GM21576 (cell line): ENCODE results near the gene MSH5.

Experiments used
- ATAC-seq: cut with Tn5 transposase; IDR thresholded peaks from one replicate; pipeline ENCODE4 v1.9.1; 2021; ENCODE audit warnings: mild to moderate bottlenecking, moderate library complexity; ENCODE audit not compliant: unreplicated experiment

Gene MSH5

DNA sequence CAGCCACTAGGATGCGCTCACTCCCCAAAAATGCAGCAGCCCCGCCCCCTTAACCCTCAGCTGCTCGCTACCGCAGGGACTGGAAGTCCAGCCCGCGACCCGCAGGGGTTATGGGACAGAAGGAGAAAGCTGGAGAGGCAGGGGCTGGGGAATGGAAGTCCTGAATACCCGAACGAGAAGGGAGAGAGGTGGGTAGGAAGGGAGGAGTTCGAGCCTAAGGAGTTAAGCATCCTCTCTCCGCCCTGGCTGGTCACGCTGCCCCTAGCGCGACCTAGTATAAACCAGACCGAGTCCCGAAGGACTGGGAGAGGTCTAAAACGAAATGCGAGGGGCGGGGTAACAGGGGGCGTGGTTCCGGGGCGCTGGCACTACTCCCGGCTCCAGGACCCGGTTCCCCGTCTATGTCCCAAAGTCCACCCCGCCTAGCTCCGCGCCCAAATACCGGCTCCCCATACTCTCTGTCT is 10.3 kb upstream of the MSH5 start:
- peak; percentile 40 for ATAC-seq

DNA sequence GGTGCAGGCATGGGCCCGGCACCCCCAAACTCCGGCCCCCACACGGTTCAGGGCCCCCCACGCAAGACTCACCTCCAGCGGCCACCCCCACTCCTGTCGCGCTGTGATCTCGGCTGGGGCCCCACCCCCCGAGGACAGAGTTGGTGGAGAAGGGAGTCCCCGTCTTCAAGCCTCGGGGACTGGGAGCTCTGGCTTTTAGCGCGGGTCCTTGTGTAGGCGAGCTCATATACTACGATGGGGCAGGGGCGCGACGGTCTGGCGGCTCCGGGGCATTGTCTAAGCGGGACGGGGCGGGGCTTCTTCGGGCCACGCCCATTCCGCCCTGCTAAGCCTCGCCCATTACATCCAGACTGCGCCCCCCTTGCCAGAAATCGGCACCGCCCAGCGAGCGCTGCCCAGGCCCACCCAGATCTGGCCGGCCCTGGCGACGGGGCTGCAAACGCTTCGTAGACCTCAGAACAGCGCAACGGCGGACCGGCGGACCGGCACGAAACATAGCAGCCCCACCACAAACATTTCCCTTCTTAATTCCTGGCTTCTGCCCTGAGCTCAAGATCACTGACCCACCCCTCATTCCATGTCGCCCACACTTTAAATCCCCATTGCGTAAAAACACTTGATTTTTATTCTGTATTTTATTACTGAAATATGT is 9.7 kb upstream of the MSH5 start:
- ATAC-seq = peak; percentile 28

DNA sequence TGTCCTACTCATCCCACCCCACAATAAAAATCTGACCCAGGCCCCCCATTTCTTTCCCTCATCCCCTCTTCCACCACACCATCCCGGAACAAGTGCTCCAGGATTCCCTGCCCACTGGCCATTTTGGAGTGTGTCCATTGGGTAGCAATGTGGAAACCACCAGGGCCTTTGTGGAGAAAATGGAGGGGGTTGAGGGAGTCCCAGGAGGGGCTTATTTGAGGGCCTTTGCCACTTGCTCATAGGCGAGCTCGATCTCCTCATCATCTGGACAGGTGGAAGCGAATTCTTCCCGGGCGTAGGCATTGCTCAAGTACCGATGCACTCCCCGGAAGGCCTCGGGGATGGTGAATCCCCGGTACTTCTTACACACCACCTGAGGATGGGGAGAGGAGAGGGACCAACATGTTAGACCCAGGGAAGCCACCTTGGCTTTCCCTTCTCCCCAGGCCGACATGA is 9.1 kb upstream of the MSH5 start:
- ATAC-seq = no peak

DNA sequence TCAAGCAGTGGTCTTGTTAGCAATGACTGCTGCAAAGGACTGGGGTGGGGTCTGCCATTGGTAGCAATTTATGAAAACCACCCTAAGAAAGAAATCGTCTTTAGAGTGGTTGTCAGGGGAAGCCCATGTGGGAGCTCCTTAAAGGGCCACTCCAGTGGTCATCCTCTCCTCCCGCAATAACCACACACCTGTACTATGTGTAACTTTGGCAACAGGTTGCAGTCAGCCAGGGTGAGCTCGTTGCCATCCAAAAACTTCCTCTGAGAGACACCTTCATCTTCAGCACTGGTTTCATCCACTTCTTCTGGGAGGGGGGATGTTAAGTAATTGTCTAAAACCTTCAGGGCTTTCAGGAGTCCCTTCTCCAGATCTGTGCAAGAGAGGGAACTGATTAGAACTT is 7.8 kb upstream of the MSH5 start:
- ATAC-seq = no peak

DNA sequence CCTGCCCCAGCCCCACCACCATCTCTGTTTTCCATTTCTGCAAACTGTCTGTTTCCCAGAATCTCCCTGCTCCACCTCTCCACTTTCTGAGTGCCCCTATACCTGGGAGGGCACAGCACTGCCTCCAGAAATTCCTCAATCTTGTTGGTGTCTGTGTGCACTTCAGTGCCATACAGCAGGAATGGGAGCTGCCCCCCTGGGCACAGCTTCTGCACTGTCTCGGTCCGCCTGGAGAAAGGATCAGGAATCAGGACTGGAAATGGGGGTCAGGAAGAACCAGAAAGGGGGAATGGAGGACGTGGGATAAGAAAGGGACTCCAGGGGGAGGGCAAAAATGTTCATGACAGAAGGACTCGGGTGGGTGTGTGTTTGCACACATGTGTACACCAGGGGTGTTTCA is 6.1 kb upstream of the MSH5 start:
- ATAC-seq = no peak

DNA sequence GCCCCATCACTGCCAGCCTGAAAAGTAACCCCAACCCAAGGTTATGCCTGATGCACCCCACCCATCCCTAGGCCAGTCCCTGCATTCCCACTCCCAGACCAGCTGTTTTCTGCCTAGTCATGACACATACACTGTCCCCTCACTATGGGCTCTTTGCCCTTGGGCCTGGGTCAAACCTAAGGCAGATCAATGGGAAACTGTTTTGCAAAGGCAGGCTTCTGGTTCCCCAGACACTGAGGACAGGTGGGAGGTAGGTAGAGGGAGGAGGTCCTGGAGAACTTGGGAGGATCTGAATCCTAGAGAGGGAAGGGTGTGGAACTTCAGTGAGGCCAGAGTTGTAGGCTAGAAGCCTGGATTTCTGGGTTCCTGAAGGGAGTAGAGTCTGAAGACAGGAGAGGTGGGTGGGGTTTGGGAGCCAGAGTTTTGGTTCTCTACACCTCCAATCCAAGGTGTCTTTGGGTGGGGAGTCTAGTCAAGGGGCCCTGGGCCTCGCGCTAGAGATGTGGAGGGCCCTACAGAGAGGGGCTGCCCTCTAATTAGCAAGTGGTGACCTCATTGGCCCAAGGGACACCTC is 5.5 kb upstream of the MSH5 start:
- no peak for ATAC-seq

DNA sequence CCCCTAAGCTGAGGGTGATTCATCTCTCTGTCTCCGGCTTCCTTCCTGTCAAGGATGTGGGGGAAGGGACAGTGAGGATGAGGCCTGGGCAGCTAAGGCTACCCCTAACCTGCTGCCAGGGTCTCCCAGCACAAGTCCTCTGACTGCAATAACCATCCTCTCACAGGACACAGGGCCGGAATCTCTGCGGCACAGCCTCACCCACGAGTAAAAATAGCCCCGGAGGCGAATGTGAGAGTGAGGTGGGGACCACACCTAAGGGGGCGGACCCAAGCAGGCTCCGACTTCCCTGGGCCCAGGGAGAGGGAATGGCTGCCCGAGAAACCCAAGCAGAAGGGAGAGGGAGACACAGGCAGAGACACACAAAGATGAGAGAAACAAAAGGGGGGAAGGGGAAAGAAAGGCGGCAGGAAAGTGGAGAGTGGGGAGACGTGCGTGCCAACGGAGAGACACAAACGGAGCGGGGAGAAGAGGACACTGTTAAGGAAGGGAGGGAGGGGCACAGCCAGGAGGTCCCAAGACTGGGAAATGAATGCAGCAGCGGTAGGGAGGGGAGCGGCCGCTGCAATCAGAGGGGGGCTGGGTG is 4.9 kb upstream of the MSH5 start:
- no peak for ATAC-seq

DNA sequence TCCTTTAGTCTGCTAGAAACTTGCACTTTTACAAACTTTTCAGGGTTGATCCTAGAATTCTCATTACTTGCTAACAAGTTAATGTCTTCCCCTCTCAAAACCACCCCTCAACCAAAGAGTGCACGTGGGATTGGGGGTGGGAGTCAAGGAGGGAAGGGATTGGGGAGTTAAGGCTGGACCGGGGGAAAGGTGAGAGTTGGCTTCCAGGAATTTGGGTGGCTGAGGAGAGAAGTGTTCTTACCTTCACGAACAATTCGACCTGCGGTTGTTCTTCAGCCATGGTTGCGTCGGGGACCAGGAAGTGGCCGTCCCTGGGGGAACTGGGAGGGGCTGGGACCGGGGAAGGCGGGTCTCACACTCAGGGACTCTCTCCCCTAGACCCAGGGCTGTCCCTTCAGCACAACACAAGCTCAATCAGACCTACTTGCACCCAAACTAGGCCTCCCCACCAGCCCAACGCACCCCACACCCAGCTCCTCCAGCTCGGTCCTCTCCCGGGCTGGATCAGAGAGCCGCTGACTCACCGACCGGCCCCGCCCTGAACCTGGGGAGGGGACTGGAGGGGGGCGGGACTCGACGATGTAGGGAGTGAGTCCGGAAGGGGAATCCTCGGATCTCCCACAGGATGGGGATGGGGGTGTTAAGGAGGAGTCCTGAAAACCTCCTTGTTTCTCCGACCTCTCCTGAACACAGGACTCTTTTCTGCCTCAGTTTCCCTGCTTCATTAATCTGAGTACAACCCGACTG is 3.6 kb upstream of the MSH5 start, which contains the start of gene CLIC1:
Gene CLIC1 (minus strand): TSS at position 510 of the 747 bp plus-strand sequence. CDS start 230 bp downstream, at position 280.
- no peak for ATAC-seq

DNA sequence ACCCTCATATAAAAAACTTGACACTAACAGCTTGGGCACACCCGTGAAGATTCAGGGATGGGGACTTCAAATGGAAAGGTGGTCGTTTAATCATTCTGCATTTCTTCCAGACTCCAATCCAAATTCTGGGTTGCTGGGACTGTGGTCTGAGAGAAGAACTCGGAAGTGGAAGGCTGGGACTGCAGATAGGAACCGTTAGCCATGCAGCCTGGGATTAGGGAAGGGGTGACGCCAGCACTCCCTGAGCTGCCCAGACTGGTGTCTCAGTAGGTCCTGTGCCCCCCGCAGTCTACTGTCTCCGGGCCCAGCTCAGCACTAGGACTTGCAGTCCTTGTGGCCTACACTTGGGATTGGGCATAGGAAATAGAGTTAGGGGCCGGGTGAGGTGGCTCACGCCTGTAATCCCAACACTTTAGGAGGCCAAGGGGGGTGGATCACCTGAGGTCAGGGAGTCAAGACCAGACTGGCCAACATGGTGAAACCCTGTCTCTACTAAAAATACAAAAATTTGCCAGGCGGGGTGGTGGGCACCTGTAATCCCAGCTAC is 3.0 kb upstream of the MSH5 start:
- no peak for ATAC-seq

DNA sequence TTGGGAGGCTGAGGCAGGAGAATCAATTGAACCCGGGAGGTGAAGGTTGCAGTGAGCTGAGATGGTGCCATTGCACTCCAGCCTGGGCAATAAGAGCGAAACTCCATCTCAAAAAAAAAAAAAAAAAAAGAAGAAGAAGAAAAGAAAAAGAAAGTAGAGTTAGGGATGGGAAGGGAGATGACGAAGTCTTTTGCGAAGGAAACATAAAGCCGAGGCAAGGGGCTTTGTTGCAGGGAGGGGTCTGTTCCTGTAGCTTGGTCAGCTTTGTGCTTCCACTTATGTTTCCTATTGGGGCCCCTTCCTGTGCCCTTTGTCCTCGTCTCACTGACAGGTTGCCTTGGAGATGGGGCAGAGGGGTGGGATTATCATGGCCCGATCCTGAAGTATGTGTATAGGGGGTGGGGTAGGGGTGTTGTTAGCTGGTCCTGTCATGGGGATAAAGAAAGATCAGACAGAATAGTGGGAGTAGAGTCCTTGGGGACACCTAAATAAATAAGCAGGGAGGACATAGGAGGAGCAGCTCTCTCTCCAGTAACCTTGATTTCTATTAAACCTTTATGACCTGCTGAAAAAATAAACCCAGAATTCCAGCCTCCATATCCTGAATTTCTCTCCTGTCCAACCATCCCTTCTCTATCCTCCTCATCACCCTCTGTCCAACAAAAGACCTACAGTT is 2.4 kb upstream of the MSH5 start:
- no peak for ATAC-seq

DNA sequence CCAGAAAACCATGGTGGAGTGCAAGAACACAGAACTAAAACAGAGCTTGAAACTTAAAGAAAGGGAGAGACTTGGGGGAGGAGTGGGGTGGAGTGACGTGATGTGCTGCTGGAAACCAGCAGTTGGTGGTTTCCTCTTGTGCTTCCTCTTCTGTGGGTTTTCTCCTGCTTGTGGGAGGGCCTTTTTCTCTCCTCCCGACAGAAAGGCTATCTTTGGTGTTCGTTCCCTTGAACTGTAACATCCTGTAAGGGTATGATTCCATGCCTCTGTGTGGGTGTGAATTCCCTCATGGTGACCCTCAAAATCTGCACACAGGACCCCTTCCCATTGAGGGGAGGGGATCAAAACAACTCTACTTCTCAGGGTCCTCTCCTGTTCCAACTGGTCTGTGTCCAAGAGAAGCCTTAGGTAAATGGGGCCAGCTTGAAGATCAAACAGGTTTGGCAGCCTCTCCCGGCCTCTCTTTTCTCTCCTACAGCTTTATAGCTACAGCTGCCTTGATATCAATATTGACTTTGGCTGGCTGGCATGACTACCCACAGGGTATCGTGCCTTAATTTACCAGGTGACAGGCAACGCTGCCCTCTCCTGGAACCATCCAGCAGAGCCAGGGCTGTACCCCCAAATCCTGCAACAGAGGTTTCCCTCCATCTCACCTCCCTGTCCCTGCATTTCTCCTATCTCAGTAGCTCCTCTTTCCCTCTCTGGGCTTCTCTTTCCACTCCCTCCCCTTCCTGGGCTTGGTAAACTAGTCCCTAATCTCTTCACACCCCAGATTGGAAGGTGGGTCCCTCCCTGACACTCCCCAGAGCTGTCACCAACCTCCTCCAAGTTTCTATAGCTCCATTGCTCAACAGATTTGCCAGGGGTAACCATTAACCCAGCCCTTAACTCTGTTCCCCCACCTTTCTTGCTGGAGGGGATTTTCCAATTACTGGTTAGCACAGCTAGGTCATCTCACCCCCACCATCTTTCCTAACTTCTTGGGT is 1.5 kb upstream of the MSH5 start:
- ATAC-seq = no peak

DNA sequence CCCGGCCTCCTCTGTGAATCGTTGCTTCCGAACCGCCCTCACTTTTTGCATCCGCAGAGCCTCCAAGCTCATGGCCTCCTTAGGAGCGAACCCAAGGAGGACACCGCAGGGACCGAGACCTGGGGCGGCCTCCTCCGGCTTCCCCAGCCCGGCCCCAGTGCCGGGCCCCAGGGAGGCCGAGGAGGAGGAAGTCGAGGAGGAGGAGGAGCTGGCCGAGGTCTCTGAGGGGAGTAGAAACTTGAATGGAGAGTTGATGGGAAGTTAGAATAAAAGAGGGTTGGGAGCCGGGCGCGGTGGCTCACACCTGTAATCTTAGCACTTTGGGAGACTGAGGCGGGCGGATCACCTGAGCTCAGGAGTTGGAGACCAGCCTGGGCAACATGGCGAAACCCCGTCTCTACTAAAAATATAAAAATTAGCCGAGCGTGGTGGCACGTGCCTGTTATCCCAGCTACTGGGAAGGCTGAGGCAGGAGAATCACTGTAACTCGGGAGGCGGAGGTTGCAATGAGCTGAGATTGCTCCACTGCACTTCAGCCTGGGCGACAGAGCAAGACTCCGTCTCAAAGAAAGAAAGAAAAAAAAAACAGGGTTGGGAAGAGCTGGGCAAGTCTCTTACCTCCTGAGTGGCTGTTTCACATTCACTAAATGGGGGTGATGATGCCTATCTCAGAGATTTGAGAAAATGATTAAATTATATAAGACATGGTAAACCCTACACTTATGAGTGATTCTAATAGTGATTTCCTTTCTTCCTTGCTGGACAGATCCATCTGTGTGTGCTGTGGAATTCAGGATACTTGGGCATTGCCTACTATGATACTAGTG is 805 bp downstream of the MSH5 start:
- ATAC-seq = no peak

DNA sequence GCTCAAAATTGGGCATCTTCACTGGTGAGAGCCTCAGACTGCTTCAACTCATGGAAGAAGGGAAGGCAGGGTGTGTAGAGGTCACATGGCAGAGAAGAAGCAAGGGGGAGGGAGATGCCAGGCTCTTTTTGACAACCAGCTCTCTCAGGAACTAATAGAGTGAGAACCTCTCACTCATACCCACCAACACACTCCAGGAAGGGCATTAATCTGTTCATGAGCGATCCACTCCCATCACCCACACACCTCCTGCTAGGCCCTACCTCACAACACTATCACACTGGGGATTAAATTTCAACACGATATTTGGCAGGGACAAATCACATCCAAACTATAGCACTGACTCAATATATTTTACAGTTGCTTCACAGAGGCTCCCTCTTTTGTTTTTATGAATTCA is 2.0 kb downstream of the MSH5 start:
- ATAC-seq = no peak

DNA sequence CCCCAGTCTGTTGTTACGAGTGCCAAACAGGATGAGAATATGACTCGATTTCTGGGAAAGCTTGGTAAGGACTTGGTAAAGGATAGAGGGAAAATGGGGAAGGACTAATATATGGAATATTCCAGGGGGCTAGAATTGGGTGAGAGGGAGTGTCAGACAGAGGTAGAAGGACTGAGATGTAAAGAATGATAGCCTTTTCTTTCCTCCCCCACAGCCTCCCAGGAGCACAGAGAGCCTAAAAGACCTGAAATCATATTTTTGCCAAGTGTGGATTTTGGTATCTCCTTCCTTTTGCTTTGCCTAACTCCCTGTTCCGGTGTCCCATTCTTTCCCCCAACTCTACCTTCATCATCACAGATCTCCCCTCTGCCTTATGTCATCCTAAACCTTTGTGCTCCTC is 3.1 kb downstream of the MSH5 start:
- ATAC-seq = no peak

DNA sequence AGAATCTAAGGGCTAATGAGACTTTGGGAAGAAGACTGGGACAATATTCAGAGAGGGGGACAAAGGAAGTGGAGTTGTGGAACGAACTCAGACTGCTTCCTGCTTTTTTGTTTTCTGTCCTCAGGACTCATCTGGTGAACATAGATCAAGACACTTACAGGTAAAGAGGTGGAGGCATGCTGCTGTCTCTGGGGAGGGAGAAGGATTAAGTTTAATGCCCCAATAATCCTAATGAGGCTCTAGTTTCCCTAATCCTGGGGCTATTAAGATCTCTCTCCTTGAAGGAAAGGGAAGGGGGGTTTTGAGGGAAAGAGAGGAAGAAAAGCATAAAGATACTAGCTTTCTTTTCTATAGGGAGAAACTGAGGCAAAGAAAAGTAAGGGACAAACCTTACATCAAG is 4.6 kb downstream of the MSH5 start:
- ATAC-seq = no peak

DNA sequence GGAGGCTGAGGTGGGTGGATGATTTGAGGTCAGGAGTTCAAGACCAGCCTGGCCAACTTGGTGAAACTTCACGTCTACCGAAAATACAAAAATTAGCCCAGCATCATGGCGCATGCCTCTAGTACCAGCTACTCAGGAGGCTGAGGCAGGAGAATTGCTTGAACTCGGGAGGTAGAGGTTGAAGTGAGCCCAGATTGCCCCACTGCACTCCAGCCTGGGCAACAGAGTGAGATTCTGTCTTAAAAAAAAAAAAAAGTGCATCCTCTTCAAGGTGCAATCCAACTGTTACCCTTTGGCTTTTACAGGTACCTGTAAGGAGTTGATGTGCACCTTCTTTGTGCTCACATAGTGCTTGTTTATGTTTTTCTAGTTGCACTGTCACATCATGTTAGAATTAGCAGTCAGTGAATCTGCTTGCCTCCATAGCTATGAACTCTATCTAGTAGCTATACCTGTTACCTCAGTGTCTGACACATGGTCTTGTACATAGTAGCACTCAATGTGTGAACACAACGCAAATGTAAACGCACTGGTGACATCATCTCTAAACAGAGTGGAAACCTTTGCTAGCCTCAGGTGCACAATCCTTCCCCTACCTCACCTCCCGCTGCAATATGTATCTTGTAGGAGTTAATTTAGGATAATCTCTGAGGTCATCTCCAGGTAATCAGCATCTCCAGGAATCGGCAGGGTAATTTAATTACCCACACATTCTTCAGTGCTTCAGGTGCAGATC is 9.7 kb downstream of the MSH5 start:
- ATAC-seq = no peak

DNA sequence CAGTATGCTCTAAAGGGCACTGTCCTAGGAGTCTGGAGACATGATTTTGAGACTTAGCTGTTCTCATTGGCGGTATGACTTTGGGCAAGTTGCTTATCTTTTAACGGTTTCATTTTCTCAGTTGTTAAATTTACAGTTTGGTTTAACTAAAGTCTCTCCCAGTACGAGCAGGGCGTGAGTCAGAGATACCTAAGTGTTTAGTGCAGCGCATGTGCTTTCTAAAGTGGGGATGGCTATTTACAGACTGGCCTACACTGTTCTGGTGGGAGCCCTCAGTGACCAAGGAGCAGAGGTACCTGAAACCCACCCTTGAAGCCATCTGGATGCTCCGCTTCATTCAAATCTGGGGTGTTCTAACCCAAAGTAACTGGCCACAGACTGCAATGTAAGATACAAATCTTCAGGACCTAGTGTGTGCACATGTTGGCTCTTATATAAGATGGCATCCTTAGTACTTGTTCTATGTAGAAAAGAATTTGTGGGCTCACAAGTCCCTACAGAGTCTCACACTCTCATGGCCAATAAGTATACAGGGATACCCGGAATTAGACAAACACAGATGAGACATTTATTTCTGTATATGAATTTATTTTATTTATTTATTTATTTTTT is 10.7 kb downstream of the MSH5 start:
- ATAC-seq = no peak
